ENCODE data around the gene NUP153.
A peak's percentile ranks its signal among the peaks of the same experiment; 100 is the strongest.

The NUP153 gene

DNA sequence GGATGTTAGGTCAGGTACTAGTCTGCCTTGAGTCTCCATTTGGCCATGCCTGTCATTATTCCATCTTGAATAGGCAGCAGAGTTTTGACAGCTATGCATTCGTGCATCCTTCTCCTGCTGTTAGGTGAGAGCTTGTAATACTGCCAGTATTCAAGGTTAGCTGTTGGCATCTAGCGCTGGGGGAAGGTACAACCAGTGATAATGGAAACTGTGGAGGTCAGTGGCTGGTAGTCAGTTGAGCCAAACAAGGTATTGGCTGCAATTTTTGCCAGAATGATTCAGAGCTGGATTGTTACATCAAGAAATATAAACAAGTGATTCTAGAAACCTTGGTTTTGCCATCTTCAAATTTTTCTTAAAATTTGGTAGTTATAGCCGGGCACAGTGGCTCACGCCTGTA, 100.1 kb downstream of the NUP153 start:
- TF ChIP-seq, protein P1, sequence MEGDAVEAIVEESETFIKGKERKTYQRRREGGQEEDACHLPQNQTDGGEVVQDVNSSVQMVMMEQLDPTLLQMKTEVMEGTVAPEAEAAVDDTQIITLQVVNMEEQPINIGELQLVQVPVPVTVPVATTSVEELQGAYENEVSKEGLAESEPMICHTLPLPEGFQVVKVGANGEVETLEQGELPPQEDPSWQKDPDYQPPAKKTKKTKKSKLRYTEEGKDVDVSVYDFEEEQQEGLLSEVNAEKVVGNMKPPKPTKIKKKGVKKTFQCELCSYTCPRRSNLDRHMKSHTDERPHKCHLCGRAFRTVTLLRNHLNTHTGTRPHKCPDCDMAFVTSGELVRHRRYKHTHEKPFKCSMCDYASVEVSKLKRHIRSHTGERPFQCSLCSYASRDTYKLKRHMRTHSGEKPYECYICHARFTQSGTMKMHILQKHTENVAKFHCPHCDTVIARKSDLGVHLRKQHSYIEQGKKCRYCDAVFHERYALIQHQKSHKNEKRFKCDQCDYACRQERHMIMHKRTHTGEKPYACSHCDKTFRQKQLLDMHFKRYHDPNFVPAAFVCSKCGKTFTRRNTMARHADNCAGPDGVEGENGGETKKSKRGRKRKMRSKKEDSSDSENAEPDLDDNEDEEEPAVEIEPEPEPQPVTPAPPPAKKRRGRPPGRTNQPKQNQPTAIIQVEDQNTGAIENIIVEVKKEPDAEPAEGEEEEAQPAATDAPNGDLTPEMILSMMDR (IDR thresholded peaks at IDR 0.05): no peak
- H3K4me3 ChIP-seq: no peak overlapping the region
- DNase-seq (ENCODE audit: low spot score): no peak
- H3K27ac ChIP-seq: no peak overlapping the region

DNA sequence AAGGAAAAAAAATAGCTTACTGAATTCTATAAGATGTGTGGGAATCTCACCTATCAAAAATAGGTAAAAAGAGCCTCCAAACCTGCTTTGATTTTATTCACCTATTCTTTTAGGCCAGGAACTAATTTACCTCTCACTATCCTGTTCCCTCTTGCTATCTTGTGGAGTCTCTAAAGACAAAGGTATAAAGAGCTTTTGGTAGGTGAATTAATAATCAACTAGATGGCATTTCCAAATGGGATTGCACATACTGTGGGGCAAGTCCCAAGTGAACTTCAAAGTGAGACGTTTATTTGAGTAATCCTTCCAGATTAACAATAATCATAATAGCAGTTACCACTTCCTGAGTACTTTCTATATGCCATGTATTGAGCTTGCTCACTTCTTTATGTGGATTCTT, 103.8 kb downstream of the NUP153 start:
- TF ChIP-seq, protein P1 (IDR thresholded peaks at IDR 0.05): no peak
- Histone ChIP-seq H3K4me3 (no peak overlapping the region), H3K27ac (no peak overlapping the region)
- no peak for DNase-seq (ENCODE audit: low spot score)

DNA sequence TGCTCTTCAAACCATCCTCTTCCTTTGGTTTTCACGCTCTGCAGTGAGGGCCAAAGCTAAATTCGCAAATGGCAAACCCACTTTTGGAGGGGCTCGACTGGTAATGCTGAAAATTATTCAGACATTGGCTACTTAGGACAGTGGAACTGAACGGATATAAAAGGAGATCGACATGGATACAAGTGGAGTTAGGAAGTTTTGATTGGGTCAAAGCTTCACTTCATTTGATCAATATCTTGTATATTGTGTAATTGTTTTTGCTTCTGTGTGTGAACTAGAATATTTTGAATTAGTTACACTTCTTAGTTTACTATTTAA, 105.4 kb downstream of the NUP153 start:
- Histone ChIP-seq H3K27ac (peak overlapping the region; percentile 89 to 96), H3K4me3 (peak overlapping the region; percentile 94)
- DNase-seq (ENCODE audit: low spot score): no peak
- TF ChIP-seq, protein P1 (IDR thresholded peaks at IDR 0.05): no peak

DNA sequence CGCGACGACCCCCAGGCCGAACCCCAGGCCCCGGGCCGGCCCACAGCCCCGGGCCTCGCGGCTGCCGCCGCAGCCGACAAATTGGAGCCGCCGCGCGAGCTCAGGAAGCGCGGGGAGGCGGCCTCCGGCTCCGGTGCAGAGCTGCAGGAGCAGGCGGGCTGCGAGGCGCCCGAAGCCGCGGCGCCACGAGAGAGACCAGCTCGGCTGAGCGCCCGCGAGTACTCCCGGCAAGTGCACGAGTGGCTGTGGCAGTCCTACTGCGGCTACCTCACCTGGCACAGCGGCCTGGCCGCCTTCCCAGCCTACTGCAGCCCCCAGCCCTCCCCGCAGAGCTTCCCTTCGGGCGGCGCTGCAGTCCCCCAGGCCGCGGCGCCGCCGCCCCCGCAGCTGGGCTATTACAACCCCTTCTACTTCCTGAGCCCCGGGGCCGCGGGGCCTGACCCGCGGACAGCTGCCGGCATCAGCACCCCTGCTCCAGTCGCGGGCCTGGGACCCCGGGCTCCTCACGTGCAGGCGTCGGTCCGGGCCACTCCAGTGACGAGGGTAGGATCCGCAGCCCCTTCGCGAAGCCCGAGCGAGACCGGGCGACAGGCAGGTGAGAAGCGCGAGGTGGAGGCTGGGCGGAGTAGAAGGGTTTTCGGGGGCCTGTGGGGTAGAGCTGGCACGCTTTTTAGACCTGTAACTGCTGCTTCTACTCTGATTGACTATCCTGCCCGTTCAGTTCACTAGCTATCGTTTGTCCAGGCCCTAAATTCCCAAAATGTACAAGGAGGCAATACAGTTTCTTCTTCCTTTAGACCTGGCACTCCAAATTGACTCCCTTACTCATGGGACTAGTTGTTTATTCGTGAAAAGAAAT, 106.0 kb downstream of the NUP153 start:
- peak overlapping the region; percentile 89 to 96 for H3K27ac ChIP-seq
- TF ChIP-seq, protein P1 (IDR thresholded peaks at IDR 0.05): no peak
- DNase-seq (ENCODE audit: low spot score): peak; percentile 77
- H3K4me3 ChIP-seq: peak overlapping the region; percentile 94

DNA sequence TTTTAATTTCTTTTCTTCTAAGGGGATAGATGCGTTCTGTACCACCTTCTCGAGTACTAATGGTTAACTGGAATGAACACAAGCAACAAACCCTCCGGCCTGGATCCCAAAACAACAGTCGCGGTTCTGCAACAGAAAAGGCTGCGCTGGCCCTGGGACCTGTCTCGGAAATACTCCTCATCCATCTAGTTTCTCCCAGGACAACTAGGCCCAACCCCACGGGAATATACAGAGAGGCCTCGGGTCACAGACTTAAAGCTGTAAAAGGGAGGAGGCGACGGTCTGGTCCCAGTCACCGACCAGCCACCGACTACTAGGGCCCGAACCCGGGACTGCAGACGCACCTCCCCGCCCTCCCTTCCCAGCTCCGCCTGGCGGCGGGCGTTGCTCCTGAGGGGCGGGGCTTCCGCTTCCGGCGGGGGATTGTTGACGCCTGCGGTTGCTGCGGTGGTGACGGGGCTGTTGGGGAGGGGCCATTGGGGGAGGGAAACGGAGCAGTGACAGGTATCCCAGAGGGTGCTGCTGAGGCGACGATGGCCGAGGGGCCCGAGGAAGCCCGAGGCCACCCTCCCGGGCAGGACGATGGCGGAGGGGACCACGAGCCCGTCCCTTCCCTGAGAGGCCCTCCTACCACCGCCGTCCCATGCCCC, 106.7 kb downstream of the NUP153 start, which contains the start of gene FAM8A1:
FAM8A1 (plus strand) TSS at position 426 of the 650 bp plus-strand sequence; CDS start at position 534, 108 bp downstream.
- peak; percentile 95 for DNase-seq (ENCODE audit: low spot score)
- TF ChIP-seq, protein P1 (IDR thresholded peaks at IDR 0.05): peak; percentile 63

DNA sequence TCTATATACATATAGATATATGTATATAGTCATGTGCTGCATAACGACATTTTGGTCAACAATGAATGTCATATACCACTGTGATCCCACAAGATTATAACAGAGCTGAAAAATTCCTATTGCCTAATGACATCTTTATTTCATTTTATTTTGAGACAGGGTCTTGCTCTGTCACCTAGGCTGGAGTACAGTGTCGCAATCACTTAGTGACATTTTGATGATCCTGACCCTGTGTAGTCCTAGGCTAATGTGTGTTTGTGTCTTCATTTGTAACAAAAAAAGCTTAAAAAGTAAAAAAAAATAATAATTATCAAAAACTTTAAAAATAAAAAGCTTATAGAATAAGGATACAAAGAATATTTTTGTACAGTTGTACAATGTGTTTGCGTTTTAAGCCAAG, 110.6 kb downstream of the NUP153 start:
- Histone ChIP-seq H3K27ac (no peak overlapping the region), H3K4me3 (no peak overlapping the region)
- TF ChIP-seq, protein P1 (IDR thresholded peaks at IDR 0.05): no peak
- no peak for DNase-seq (ENCODE audit: low spot score)

More for the DNA sequence above, 106.7 kb downstream of the NUP153 start, which contains the start of gene FAM8A1:
- peak within 1 kb of the TSS; percentile 89 to 96 for H3K27ac ChIP-seq
- peak within 1 kb of the TSS; percentile 94 for H3K4me3 ChIP-seq

Measured in coronary artery (tissue), 2 donors.